AG04450 (cell line): ENCODE measurements around the gene CKM. TPM values are rescaled to one million over a fixed set of nuclear protein-coding genes. Genes with fewer than 3 reads are reported as not detected.

Experiments
- CTCF ChIA-PET: fragments of 300-600, 350-600 bp; formaldehyde crosslinking; extraction: SDS; loops from one replicate; lab custom pipeline; 2022; ENCODE audit warnings: antibody characterized with exemption, inconsistent platforms; lab: Charles Lee
- POLR2A ChIA-PET: fragments of 350-600 bp; formaldehyde crosslinking; extraction: SDS; loops from one replicate; lab custom pipeline; 2021; ENCODE audit warnings: antibody characterized with exemption, inconsistent platforms; lab: Yijun Ruan, JAX
- DNase-seq: peaks from one replicate; pipeline ENCODE4 v3.0.0-alpha.2; 2011; ENCODE audit warnings: low read depth, low spot score
- H3K27ac ChIP-seq: one replicate; pipeline ENCODE4 v1.5.1; 2012; ENCODE audit warnings: low read depth, low read length, control low read depth
- H3K27me3 ChIP-seq: one replicate; pipeline ENCODE4 v1.6.0; 2012; ENCODE audit warnings: low read length; ENCODE audit not compliant: control insufficient read depth, insufficient read depth
- H3K4me3 ChIP-seq: 2 replicates; pipeline ENCODE4 v1.5.1; 2011; ENCODE audit warnings: mild to moderate bottlenecking, low read depth, low read length, control low read depth
- H3K9me3 ChIP-seq: 2 replicates; pipeline ENCODE4 v1.5.1; 2012; ENCODE audit warnings: low read length; ENCODE audit not compliant: control insufficient read depth, insufficient read depth
- polyA plus RNA-seq: library from polyadenylated mRNA; depleted of rRNA; stranded (reverse); fragments of >200 nt; gene quantifications from 2 replicates; pipeline ENCODE4 v1.2.3, GENCODE V29; 2011
- TF ChIP-seq, protein P1 (sequence below): IDR thresholded peaks from 2 replicates; pipeline ENCODE4 v1.5.1; 2011; ENCODE audit warnings: low read depth, low read length, control low read depth, inconsistent platforms

Gene CKM
- polyA plus RNA-seq, 1 experiment = not detected

DNA sequence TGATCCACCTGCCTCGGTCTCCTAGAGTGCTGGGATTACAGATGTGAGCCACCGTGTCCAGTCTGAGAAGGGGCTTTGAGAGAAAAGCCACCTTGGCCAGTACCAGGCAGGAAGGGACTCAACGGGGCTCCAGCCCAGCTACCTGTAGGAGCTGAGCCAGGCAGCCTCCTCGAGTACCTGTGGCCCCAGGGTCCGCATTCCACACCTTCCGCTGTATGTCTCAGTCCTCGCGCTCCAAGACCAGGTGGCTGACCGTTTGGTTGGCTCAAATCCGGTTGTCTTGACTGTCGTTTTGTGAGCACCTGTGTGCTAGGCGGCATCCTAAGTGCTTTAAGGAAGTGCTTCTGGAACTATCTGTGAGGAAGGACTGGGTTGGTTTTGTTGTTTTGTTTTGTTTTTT lies 55.4 kb downstream of the CKM start:
- CTCF ChIA-PET = no interaction called here
- H3K9me3 ChIP-seq = no peaks in the 10 kb centered on the region; the same call in 1 of the 2 replicates
- POLR2A ChIA-PET = no interaction called here

DNA sequence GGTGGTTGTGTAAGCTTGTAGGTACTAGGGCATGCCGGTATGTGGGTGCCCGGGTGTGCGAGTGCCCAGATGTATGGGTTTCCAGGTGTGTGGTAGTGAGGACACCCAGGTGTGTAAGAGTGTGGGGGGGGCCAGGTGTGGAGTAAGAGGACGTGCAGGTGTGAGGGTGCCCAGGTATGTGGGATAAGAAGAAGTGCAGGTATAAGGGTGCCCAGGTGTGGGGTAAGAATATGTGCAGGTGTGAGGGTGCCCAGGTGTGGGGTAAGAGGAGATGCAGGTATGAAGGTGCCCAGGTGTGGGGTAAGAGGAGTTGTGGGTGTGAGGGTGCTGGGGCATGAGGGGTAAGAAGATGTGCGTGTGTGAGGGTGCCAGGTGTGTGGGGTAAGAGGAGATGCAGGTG lies 57.3 kb downstream of the CKM start:
- Histone ChIP-seq H3K27me3 (no peaks in the 10 kb centered on the region), H3K27ac (no peak overlapping the region), H3K9me3 (no peaks in the 10 kb centered on the region; the same call in 1 of the 2 replicates), H3K4me3 (no peak overlapping the region)
- ChIA-PET POLR2A (interaction anchor here (0.6 kb wide), 1 partner anchor 8 kb away, joined by 4 read pairs; no protein-coding TSS in a partner anchor), CTCF (no interaction called here)
- DNase-seq = no peak
- TF ChIP-seq, protein P1, sequence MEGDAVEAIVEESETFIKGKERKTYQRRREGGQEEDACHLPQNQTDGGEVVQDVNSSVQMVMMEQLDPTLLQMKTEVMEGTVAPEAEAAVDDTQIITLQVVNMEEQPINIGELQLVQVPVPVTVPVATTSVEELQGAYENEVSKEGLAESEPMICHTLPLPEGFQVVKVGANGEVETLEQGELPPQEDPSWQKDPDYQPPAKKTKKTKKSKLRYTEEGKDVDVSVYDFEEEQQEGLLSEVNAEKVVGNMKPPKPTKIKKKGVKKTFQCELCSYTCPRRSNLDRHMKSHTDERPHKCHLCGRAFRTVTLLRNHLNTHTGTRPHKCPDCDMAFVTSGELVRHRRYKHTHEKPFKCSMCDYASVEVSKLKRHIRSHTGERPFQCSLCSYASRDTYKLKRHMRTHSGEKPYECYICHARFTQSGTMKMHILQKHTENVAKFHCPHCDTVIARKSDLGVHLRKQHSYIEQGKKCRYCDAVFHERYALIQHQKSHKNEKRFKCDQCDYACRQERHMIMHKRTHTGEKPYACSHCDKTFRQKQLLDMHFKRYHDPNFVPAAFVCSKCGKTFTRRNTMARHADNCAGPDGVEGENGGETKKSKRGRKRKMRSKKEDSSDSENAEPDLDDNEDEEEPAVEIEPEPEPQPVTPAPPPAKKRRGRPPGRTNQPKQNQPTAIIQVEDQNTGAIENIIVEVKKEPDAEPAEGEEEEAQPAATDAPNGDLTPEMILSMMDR = no peak

More for the DNA sequence above, 55.4 kb downstream of the CKM start:
- no peaks in the 10 kb centered on the region for H3K27me3 ChIP-seq
- H3K27ac ChIP-seq = no peak overlapping the region
- no peak for DNase-seq
- TF ChIP-seq, protein P1 = no peak
- H3K4me3 ChIP-seq = no peak overlapping the region

DNA sequence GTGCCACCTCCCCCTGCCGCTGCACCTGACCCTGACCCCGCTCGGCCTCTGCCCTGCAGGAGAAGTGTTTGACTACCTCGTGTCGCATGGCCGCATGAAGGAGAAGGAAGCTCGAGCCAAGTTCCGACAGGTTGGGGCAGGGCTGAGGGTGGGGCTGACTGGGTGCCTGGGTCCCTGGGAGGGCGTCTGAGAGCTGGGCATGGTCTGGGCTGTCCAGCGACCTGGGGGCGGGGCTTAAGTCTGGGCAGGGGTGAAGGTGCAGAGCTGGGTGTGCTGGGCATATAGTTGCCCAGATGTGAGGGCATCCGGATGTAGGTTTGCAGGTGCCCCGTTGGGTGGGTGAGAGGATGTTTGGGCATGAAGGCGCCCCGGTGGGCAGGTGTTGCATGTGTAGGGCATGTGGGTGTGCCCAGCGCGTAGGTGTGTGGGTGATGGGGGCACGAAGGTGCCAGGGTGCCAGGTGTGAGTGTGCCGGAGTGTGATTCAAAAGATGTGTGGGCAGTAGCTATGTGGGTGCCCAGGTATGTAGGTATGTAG lies 57.8 kb downstream of the CKM start:
- Histone ChIP-seq H3K27me3 (no peaks in the 10 kb centered on the region), H3K27ac (no peak overlapping the region), H3K4me3 (no peak overlapping the region), H3K9me3 (no peaks in the 10 kb centered on the region; the same call in 1 of the 2 replicates)
- ChIA-PET CTCF (no interaction called here), POLR2A (interaction anchor here (0.6 kb wide), 1 partner anchor 8 kb away, joined by 4 read pairs; no protein-coding TSS in a partner anchor)
- TF ChIP-seq, protein P1 = no peak
- DNase-seq = no peak

DNA sequence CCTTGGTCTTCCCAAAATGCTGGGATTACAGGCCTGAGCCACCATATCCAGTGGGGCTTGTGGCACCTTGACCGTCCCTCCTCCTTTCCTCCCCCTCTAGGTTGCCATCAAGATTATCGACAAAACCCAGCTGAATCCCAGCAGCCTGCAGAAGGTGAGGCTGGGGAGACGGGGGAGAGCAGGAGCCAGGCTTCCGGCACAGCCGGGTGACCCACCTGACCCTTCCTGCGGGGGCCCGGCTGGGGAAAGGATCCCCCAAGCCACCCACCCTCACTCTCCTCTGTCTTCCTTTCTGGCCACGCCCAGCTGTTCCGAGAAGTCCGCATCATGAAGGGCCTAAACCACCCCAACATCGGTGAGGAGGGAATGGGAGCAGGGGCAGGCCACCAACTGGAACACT lies 59.7 kb downstream of the CKM start:
- DNase-seq = no peak
- H3K27ac ChIP-seq = no peak overlapping the region
- H3K4me3 ChIP-seq = no peak overlapping the region
- POLR2A ChIA-PET = no interaction called here
- no peaks in the 10 kb centered on the region; the same call in 1 of the 2 replicates for H3K9me3 ChIP-seq
- CTCF ChIA-PET = no interaction called here
- no peaks in the 10 kb centered on the region for H3K27me3 ChIP-seq
- TF ChIP-seq, protein P1 = no peak

DNA sequence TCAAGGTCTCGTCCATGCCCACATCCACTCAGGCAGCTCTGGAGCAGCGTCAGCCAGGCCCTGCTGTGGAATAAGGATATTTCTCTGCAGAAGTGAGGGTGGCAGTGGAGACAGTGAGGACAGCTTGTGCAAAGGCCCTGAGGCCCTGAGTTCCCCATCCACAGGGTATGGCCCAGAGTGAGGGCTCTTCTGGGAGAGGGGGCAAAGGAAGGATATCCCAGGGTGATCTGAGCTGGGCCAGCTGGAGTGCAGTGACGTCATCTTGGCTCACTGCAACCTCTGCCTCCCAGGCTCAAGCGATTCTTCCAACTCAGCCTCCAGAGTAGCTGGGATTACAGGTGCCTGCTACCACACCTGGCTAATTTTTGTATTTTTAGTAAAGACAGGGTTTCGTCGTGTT lies 60.1 kb downstream of the CKM start:
- no peak overlapping the region for H3K4me3 ChIP-seq
- ChIA-PET CTCF (no interaction called here), POLR2A (no interaction called here)
- H3K9me3 ChIP-seq = no peaks in the 10 kb centered on the region; the same call in 1 of the 2 replicates
- TF ChIP-seq, protein P1 = no peak
- H3K27me3 ChIP-seq = no peaks in the 10 kb centered on the region
- DNase-seq = no peak
- no peak overlapping the region for H3K27ac ChIP-seq
